ENCODE results near the gene EEIG1. TPM values are rescaled to one million over a fixed set of nuclear protein-coding genes. Genes with fewer than 3 reads are reported as not detected.

The EEIG1 gene
- total RNA-seq, 1 donor from 2014 or later: 39.1 TPM

DNA sequence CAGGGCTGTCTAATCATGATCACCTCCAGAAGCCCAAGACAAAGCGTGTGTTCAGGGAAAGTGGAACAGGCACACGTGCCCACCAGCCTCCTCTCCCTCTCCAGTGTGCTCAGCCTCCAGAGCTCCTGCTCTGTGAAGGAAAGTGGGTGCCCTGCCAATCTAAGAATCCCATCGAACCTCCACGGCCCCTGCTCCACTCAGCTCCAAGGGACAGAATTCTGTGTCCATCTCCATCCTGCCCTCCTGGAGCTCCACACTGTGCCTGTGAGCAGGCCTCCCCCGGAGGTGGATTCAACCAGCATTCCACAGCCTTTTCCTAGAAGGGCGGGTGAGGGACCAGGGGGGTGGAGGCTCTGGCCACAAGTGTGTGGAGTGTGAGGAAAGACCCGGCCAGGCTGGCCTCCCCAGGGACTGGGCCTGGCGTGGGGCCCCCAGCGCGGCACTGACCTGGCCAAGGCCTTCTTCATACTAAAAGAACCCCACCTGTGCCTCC is 6.0 kb downstream of the EEIG1 start:
- no peak for DNase-seq (ENCODE audit: low read depth)

DNA sequence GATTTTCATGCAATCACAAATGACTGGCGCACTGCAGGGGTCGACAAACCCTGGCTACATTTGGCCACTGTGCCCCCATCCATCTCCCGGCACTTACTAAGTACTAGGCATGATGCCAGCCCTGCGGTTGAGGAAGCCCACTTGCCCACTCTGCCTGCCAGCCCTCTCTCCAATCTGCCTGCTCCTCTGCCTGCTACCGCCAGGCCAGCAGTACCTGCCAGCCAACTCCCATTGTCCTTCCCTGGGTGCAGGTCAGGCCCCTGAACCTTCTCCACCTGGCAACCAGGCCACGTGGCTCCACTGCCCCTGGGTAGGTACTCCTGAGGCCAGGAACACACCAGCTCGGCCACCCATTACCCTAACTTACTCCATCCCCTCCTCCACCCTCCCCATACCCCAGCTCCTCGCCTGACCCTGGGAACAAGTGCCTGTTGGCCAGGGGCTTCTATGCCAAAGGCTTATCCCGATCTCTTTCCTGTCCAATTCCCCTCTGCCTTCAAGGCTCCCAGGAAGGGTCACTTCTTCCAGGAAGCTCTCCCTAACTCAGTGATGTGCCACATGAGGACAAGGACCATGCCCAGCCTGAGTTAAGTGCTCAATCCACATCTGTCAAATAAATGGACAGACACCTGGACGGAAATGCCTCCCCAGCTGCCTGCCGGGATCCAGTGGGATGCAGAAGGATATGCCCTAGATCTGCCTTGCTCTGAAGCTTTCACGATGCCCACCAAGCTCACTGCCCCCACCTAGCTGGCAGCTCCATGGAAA is 6.6 kb downstream of the EEIG1 start:
- no peak for DNase-seq (ENCODE audit: low read depth)

DNA sequence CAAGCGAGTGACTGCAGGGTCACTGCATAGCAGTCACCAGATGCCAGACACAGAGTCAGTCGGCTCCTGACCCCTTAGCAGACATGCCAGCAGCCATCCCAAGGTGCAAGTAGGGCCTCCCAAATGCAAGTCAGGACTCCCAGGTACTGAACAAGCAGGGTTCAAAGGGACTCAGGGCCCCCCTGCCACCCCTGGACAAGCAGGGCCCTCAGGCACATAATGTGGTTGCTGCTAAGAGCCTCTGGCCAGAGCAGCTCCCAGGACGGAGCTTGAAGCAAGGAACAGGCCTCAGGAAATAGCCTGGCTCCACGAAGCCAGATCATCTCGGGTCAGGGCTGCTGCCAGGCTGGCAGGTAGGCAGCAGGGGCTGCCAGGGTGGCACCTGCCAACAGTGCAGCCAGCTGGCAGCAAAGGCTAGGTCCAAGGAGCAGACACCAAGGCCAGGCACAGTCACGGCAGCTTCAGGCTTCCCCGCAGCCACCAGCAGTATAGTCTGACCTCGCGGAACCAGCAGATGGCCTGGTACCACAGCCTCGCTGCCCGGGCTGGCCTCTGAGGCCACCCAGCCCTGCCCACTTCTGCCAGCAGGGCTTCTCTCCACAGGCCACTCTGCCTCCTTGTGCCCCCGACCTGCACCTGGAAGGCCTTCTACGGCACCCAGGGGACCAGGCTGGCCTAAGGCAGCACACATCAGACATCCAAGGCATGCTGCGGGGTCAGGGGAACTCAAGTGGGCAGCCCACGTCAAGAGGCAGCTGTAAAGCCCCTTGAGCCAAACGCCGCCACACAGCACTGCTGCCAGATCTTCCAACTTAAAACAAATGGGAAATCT is 7.4 kb downstream of the EEIG1 start:
- no peak for DNase-seq (ENCODE audit: low read depth)

DNA sequence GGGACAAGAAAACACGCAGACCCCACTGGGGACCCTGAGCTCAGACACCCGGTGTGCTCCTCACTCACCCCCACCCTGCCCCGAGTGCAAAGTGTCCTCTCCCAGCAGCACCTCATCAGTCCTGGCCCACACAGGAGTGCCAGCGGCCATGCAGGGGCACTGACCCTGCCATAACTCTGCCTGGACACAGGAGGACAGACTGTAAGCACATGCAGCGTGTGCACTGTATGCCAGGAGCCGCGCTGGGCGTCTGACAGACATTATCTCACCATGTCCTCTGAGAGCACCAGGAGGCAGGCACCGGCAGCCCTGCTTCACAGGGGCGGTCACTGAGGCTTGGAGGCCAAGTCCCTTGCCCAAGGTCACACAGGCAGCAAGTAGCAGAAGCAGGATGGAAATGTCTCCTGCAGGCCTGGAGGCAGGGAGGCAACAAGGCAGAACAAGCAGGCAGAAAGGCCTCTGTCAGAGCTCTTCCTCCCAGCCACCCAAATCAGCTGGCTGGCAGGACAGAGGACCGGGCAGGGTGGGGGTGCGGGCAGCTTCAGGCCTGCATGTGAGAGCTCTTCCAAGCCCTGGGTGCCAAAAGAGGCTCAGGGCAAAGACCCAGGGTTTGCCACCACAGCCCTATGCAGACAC is 8.4 kb downstream of the EEIG1 start:
- DNase-seq (ENCODE audit: low read depth): no peak

DNA sequence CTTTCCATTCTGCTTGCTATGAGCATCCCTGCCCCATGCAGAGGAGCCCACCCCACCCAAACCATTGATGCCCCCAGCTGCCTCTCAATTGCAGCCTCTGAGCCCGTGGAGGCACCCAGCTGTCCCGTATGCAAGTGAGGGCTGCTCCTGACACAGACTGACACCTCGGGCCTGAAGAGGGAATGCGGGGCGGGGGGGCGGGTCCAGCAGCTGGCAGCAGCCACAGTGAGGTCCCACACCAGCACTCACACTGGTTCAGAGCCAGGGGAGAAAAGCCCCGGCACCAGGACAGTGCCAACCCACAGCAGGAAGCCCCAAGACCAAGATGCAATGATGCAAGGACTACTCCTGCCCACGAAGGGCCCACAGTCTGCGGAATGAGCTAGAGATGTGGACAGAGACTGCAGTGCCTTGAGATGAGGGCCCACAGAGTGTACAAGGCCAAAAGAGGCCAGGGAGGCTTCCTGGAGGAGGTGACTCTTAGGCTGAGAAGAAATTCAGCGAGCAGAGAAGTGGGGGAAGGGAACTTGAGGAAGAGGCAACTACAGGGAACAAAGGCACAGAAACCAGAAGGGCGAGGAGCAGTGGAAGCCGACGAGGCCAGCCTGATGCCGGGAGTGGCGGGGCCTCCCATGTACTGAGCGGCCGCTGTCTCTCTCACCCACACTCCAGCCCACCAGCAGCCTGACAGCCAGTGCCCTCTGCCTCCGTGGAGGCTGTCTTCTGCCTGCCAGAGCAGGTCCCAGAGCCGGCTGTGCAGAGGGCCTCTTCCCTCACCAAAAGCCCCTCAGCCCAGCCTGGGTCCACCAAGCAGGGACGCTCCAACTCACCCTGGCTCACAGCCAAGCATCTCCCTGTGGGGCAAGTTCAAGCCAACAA is 9.2 kb downstream of the EEIG1 start:
- no peak for DNase-seq (ENCODE audit: low read depth)

DNA sequence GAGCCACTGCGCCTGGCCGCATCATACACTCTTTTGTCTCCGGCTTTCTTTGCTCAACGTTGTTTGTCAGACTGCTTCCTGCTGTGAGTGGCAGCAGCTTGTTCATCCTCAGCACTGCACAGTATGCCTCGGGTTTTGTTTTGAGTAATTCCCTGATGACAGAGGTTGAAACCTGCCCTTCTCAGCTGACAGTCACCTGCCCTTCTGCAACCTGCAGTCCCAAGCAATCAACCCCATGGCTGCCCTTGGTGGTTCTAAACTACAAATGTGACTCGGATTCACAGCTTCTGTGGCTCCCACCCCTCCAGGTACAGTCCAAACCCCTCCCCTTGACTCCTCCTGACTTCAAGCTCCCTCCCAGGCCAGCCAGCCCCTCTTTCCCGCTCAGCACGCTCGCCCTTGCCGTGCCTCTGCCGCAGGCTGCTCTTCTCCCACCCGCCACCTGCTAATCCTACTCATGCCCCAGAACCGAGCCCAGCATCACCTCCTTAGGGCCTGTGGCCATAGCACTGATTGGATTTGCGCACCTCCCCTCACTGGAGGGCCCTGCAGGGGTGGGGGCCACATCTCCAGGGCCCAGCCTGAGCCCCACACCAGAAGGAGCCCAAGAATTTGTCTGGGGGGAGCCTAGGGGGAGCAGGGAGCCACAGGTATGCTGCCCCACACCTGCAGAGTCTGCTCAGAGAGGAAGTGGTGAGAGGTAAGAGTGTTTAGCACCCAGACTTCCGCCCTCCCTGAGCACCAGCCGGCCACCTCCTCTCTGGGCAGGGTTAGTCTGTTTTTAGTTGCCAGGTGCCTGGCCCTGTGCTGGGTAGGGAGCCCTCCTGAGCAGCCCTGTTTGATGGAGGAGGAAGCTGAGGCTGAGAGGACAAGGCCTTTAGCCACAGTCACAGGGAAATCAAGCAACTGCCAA is 10.1 kb downstream of the EEIG1 start:
- no peak for DNase-seq (ENCODE audit: low read depth)

DNA sequence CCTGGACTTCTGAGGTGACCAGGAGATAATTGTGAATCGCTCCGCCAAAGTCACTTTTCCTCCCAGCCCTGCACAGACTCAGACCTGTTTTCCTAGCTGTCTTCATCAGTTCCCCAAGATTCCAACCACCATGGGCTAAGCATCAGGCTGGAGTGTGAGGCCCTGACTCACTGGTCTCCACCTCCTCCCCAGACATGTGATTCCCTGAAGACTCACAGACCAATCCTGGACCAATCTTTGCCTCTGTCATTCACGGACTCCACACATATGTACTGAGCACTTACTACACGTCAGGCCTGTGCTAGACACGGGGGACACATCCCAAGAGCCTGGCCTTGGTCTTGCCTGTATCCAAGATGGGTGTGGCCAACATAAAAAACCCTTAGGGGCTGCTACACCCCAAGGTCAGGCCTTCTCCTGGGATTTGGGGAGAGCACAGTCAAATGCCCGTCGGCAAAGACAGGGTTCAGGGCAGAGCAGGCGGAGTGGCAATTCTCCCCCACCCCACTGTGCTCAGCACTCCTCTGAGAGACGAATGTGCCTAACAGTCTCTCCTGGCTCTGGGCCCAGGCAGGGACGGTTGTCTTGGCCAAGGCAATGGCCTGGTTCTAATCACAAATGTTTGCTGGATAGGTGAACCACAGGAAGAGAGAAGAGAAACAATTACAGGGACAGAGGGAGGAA is 11.9 kb downstream of the EEIG1 start:
- peak; percentile 76 for DNase-seq (ENCODE audit: low read depth)

DNA sequence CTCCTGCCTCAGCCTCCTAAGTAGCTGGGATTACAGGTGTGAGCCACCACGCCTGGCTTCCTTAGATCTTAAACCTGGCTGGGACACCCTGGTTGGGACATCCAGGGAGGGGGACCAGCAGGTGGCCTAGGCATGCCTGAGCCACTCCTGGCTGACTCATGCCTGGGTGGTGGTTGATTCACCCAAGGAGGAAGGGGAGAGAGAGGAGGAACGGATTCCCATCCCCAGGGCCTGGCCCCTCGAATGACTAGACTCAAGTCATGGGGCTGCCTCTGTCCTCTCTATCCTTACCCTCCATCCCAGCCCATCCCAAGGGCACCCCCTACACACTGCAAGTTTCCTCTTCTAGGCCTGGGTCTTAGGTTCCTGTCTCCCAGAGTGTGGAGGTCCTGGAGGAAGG is 12.7 kb downstream of the EEIG1 start:
- DNase-seq (ENCODE audit: low read depth): peak; percentile 75

DNA sequence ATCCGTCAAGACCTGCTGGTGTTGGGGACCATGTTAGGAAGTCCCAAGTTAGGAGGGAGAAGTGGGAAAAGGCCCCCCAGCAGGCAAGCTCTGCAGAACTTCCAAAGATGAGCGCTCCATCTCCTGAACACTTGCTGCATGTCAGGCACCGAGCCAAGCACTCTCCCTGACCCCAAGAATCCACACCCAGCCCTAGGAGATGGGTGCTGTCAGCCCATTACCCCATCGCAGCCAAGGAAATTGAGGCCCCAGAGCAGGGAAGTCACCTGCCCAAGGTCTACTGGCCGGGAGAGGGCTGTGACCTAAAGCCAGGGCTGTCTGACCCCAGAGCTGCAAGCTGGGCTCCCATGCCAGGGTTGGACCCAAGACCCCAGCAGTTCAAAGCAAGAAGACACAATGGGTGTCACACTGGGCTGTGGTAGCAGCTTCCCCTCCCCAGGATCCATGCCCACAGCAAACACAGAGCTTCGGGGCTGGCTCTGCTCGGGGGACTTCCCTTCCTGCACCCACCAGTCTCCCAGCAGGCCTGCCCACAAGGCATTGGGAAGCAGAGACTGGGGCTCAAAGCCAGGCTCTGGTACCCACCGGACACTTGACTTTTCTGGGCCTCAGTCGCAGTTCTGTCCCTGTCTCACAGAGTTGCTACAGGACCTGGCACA is 13.5 kb downstream of the EEIG1 start:
- no peak for DNase-seq (ENCODE audit: low read depth)

DNA sequence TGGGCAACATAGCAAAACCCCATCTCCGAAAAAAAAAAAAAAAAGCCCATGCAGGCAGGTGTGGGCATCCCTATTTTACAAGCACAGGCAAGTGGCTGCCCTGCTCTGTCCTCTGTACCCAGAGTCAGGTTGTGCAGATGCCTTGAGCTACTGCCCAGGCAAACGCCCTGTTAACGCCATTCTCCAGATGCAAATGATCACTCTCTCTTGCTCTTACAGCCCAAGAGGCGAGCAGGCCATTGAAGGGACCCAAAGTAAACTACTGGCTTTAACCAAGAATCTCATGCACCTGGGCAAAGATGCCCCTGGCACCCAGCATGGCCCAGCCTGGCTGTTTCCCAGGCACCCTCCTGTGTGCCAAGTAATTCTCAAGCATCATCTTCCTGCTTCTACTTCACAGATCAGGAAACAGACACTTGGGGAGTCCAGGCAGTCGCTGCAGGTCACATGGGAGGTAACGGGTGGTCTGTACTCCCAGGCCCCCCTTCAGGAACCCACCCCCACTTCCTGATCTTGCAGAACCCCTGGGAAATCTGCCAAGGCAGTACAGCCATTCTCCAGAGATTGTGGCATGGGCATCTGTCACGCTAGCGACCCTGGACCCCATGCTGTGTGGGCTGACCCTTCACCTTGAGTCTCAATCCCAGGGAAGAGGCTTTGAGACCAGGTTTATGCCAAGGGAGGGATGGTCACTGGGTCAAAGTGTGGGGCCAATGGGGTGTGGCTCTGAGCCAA is 14.2 kb downstream of the EEIG1 start:
- no peak for DNase-seq (ENCODE audit: low read depth)

DNA sequence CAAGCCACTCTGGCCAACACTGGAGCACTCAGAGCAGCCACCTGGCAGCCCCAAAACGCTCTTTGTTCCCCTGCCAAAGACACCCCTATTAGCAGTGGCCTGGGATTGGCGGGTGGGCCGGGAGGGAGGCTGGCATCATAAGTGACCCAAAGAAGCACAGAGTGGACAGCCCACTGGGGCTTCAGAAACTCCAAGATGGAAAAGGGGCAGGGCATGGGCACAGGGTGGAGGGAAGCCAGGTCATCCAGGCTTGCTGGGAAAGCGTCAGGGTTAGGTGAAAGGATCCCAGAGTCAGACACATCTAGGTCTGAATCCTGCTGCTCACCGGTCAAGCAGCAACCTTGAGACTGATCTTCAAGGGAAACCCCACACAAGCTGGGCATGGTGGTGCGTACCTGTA is 14.8 kb downstream of the EEIG1 start:
- DNase-seq (ENCODE audit: low read depth): no peak

DNA sequence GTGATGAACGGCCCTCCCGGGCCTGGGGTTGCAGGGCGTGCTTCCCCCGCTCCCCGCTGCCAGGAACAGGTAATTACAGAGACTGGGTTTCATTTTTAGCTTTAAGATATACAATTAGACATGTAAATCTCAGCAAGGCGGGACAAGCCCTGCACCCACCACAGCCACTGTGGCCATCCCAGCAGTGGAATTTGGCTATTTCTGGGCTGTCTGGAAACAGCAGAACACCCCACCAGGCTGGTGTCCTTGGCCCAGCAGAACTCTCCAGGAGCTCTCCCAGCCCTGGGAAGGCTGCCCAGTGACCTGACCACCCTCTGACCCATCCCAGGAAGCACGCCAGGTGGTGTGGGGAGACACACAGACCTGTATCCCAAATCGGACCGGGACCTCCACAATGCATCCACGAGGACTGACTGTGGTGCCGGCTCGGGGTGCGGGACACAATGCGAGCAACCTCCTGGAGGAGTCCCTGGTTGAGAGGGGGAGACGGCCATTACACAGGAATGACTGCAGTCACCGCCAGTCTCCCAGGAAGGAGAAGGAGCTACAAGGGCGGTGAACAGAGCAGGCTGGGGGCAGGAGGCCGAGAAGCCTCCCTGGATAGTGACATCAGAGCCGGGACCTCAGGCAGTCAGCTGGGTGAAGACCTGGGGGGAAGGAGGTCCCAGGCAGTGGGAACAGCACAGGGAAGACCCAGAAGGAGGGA is 17.3 kb downstream of the EEIG1 start:
- DNase-seq (ENCODE audit: low read depth): no peak

DNA sequence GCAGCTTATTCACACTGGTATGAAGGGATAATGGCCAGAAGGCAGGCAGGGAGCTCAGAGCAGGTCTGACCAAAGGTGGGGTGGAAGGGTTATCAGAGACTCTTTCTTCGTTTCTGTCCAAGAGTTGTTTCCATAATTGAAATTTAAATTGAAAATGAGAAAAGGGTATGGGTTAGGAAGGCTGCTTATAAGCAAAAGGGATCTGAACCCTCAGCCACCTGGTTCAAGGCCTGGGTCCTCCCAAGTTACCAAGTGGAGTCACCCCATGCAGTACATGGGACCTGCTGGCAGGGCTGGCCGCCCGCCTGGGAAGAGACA is 17.8 kb downstream of the EEIG1 start:
- no peak for DNase-seq (ENCODE audit: low read depth)

DNA sequence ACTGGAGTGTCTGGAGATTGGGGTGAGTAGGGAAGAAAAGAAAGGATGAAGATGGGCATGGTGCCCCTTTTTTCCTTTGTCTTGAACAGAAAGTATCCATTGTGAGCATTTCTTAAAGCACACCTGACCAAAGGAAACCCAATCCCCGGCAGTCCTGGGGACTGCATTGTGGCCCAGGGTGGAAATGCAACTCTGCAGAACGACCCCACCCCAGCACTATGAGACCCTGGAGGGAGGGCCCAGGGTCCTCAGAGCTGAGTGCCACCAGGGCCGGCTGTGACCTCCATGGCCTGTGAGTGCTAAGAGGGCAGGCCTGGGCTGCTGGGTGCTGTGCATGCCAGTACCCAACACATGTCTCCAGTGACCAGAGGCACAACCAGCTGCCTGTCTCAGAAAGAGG is 18.5 kb downstream of the EEIG1 start:
- no peak for DNase-seq (ENCODE audit: low read depth)

DNA sequence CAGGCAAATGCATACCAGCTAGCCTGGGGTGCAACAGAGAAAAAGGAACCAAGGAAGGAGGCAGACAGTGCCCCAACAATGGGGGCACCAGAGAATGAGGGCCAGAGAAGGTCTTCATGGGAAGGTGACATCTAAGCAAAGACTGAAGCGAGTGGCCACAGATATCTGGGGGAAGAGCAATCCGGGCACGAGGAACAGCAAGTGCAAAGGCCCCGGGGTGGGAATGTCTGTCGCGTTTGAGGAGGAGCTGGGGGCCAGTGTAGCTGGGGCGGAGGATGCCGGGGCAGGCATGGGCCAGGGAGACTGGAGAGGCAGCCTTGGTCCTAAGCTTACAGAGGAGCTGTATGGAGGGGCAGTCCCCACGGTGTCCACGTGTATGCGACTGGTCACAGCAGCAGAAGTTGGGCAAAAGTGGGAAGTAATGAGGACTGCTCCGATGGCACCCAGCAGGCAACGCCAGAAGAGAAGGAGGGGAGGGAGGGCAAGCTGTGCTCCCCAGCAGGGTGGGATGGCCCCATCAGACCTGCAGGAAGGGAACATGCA is 19.1 kb downstream of the EEIG1 start:
- DNase-seq (ENCODE audit: low read depth): no peak

DNA sequence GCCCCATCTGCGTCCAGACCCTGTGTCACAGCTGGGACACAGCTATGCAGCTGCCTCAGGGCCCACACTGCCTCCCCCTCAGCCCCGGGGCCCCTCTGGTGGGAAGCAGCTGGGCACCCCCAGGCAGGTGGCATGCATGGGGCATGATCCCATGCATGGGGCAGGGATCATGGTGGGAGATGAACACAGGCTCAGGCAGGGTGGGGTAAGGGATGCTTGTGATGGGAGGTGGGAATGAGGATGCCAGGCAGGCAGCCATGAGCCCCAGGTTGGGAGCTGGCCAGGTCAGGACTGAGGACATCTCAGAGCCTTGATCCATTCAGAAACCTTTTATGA is 19.7 kb downstream of the EEIG1 start:
- DNase-seq (ENCODE audit: low read depth): no peak

DNA sequence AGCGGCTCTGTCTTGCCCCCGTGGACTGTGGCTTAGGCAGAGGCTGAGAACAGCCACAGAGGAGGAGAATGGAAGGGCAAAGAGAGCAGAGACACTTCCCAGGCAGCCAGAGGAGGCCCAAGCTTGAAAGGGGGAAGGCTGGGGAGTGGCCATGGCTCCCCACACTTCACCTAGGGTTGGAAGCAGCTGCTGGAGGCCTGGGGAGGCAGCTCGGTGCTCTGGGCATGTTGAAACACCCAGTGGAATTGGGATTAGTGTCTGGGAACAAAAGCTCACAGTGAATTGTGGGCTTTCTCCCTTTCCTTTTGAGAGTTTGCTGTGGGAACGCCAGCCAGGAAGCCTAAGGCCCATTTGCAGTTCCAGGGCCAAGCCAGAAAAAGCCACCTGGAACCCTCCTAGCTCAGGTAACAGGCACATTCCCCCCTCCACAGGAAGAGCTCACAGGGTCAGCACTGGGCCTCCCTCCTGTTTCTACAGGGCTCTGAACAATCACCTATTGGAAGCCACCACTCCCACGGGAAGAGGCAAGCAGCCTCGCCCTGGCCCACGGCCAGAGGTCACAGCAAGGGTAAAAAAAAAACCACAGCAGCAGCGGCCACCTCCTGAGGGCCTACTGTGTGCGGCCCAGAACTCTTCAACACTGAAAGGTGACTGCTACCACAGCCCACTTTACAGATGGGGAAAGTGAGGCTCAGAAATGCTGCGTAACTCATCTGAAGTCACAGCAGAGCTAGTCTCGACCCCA is 20.2 kb downstream of the EEIG1 start:
- DNase-seq (ENCODE audit: low read depth): no peak
